GM12878 (cell line): Measurements from ENCODE around the gene PPM1N.

ENCODE experiments used
- BCL3 ChIP-seq: IDR thresholded peaks from 2 replicates; pipeline ENCODE4 v1.6.1; 2011; ENCODE audit warnings: borderline replicate concordance, low read depth, mild to moderate bottlenecking, moderate library complexity, low read length; ENCODE audit not compliant: insufficient read depth, poor library complexity, severe bottlenecking
- CTCF ChIP-seq, 3 experiments: IDR thresholded peaks in 2 of 3; conservative IDR thresholded peaks in 1 of 3; 2 replicates each; pipeline ENCODE4 v1.5.1; 2011; ENCODE audit warnings: low read depth in 3 of 3, low read length in 3 of 3, mild to moderate bottlenecking in 3 of 3, control low read depth in 2 of 3, moderate library complexity in 2 of 3, inconsistent platforms in 1 of 3, mixed read lengths in 1 of 3; ENCODE audit not compliant: control insufficient read depth in 2 of 3, insufficient read depth in 1 of 3; ENCODE audit errors: extremely low read depth in 1 of 3
- PBX3 ChIP-seq: IDR thresholded peaks from 2 replicates; pipeline ENCODE4 v1.6.1; 2011; ENCODE audit warnings: mild to moderate bottlenecking, low read depth, low read length, moderate library complexity; ENCODE audit not compliant: insufficient replicate concordance
- PML ChIP-seq: IDR thresholded peaks from 2 replicates; pipeline ENCODE4 v1.6.1; 2012; ENCODE audit warnings: low read length, inconsistent platforms
- SRF ChIP-seq, 2 experiments: IDR thresholded peaks; 2 replicates each; pipeline ENCODE4 v1.6.1; 2011; ENCODE audit warnings: low read depth in 2 of 2, low read length in 2 of 2, mild to moderate bottlenecking in 1 of 2, moderate library complexity in 1 of 2

GRCh38 chr19:45527731-45528130 lies 29.5 kb downstream of the PPM1N start:
- TF ChIP-seq PML (no peak), BCL3 (no peak), CTCF (IDR thresholded peaks at IDR 0.05 in 2 of 3, conservative IDR thresholded peaks at IDR 0.05 in 1 of 3; ENCODE audit: control insufficient read depth in 2 of 3, extremely low read depth in 1 of 3, insufficient read depth in 1 of 3, low read depth in 3 of 3, low read length in 3 of 3) (no peak), SRF (IDR thresholded peaks at IDR 0.05; ENCODE audit: low read depth in 2 of 2, low read length in 2 of 2) (no peak), PBX3 (no peak)
